Renal cortex interstitium (tissue), 15 donors: ENCODE results near the gene DDOST. TPM values are rescaled to one million over a fixed set of nuclear protein-coding genes. Genes with fewer than 3 reads are reported as not detected.
A peak's percentile ranks its signal among the peaks of the same experiment; 100 is the strongest.

Experiments used
- DNase-seq, 11 donors: peaks; one replicate each; pipeline ENCODE4 v3.0.0-alpha.2; 2013; ENCODE audit warnings: low read depth in 9 of 11, low spot score in 4 of 11; ENCODE audit errors: extremely low read depth in 1 of 11
- long read RNA-seq, 16 experiments: transcript quantifications; one replicate each; lab custom pipeline, GENCODE V29; 2026
- polyA plus RNA-seq, 3 donors: library from polyadenylated mRNA; unstranded; fragments of 120-200 nt; gene quantifications; one replicate each; pipeline ENCODE4 v1.2.1, GENCODE V29; 2013; ENCODE audit not compliant: insufficient read length in 3 of 3

The DDOST gene
- polyA plus RNA-seq = 100 to 1,000 TPM; 213 to 238 (median 218) TPM
- long read RNA-seq, donor 1, transcript DDOST-202 (11 exons, 2,126 nt) = major isoform, 61 of 86 reads
- long read RNA-seq, donor 1, partial matches to known transcripts = 23 of 86 reads
- long read RNA-seq, donor 1, other reads (novel, unspliced or antisense) = 0 of 86 reads
- long read RNA-seq, donor 2, transcript DDOST-202 (11 exons, 2,126 nt) = major isoform, 48 of 63 reads
- long read RNA-seq, donor 2, partial matches to known transcripts = 13 of 63 reads
- long read RNA-seq, donor 2, other reads (novel, unspliced or antisense) = 0 of 63 reads
- long read RNA-seq, donor 3, transcript DDOST-202 (11 exons, 2,126 nt) = major isoform, 123 of 168 reads
- long read RNA-seq, donor 3, partial matches to known transcripts = 41 of 168 reads
- long read RNA-seq, donor 3, other reads (novel, unspliced or antisense) = 0 of 168 reads
- long read RNA-seq, donor 4, transcript DDOST-202 (11 exons, 2,126 nt) = major isoform, 83 of 97 reads
- long read RNA-seq, donor 4, partial matches to known transcripts = 11 of 97 reads
- long read RNA-seq, donor 4, other reads (novel, unspliced or antisense) = 0 of 97 reads
- long read RNA-seq, donor 5 = 0 reads
- long read RNA-seq, donor 6, transcript DDOST-202 (11 exons, 2,126 nt) = major isoform, 71 of 106 reads
- long read RNA-seq, donor 6, partial matches to known transcripts = 31 of 106 reads
- long read RNA-seq, donor 6, other reads (novel, unspliced or antisense) = 0 of 106 reads
- long read RNA-seq, donor 7, transcript DDOST-205 (2 exons, 766 nt) = minor isoform, 5 of 125 reads
- long read RNA-seq, donor 7, transcript DDOST-202 (11 exons, 2,126 nt) = major isoform, 97 of 125 reads
- long read RNA-seq, donor 7, partial matches to known transcripts = 23 of 125 reads
- long read RNA-seq, donor 7, other reads (novel, unspliced or antisense) = 0 of 125 reads
- long read RNA-seq, donor 8, transcript DDOST-205 (2 exons, 766 nt) = minor isoform, 8 of 204 reads
- long read RNA-seq, donor 8, transcript DDOST-202 (11 exons, 2,126 nt) = major isoform, 137 of 204 reads
- long read RNA-seq, donor 8, partial matches to known transcripts = 53 of 204 reads
- long read RNA-seq, donor 8, other reads (novel, unspliced or antisense) = 6 of 204 reads
- long read RNA-seq, donor 9, transcript DDOST-202 (11 exons, 2,126 nt) = major isoform, 84 of 131 reads
- long read RNA-seq, donor 9, partial matches to known transcripts = 44 of 131 reads
- long read RNA-seq, donor 9, other reads (novel, unspliced or antisense) = 0 of 131 reads
- long read RNA-seq, donor 10, transcript DDOST-202 (11 exons, 2,126 nt) = major isoform, 98 of 145 reads
- long read RNA-seq, donor 10, partial matches to known transcripts = 43 of 145 reads
- long read RNA-seq, donor 10, other reads (novel, unspliced or antisense) = 0 of 145 reads
- long read RNA-seq, donor 11, transcript DDOST-202 (11 exons, 2,126 nt) = major isoform, 78 of 91 reads
- long read RNA-seq, donor 11, partial matches to known transcripts = 12 of 91 reads
- long read RNA-seq, donor 11, other reads (novel, unspliced or antisense) = 0 of 91 reads
- long read RNA-seq, donor 12, transcript DDOST-202 (11 exons, 2,126 nt) = major isoform, 27 of 28 reads
- long read RNA-seq, donor 12, partial matches to known transcripts = 0 of 28 reads
- long read RNA-seq, donor 12, other reads (novel, unspliced or antisense) = 0 of 28 reads
- long read RNA-seq, donor 13, transcript DDOST-202 (11 exons, 2,126 nt) = major isoform, 154 of 204 reads
- long read RNA-seq, donor 13, partial matches to known transcripts = 50 of 204 reads
- long read RNA-seq, donor 13, other reads (novel, unspliced or antisense) = 0 of 204 reads
- long read RNA-seq, donor 14, transcript DDOST-202 (11 exons, 2,126 nt) = major isoform, 89 of 118 reads
- long read RNA-seq, donor 14, partial matches to known transcripts = 28 of 118 reads
- long read RNA-seq, donor 14, other reads (novel, unspliced or antisense) = 0 of 118 reads
- long read RNA-seq, donor 15, transcript DDOST-202 (11 exons, 2,126 nt) = major isoform, 40 of 53 reads
- long read RNA-seq, donor 15, partial matches to known transcripts = 11 of 53 reads
- long read RNA-seq, donor 15, other reads (novel, unspliced or antisense) = 0 of 53 reads
- long read RNA-seq, donor 16, transcript DDOST-202 (11 exons, 2,126 nt) = major isoform, 226 of 314 reads
- long read RNA-seq, donor 16, partial matches to known transcripts = 84 of 314 reads
- long read RNA-seq, donor 16, other reads (novel, unspliced or antisense) = 0 of 314 reads

GRCh38 chr1:20661207-20662109, at the start of gene DDOST:
TSS of gene DDOST (minus strand) at chr1:20661369. CDS start at chr1:20661350, 19 bp downstream.
- peak; percentile 91 to 98 (median 95) for DNase-seq

- DNase-seq = no peak
Measured at GRCh38 chr1:20710469-20711284, 49.5 kb upstream of the DDOST start.

GRCh38 chr1:20709868-20710267, 48.7 kb upstream of the DDOST start:
- no peak for DNase-seq

GRCh38 chr1:20708891-20709290, 47.7 kb upstream of the DDOST start:
- DNase-seq = no peak

- DNase-seq = no peak
Measured at GRCh38 chr1:20708057-20708456, 46.9 kb upstream of the DDOST start.

GRCh38 chr1:20706841-20707240, 45.7 kb upstream of the DDOST start:
- no peak for DNase-seq

GRCh38 chr1:20705203-20705755, 44.1 kb upstream of the DDOST start:
- no peak for DNase-seq

GRCh38 chr1:20704390-20705202, 43.4 kb upstream of the DDOST start:
- DNase-seq = no peak

- no peak for DNase-seq
Measured at GRCh38 chr1:20703124-20703756, 42.1 kb upstream of the DDOST start.

- DNase-seq = no peak
Measured at GRCh38 chr1:20702416-20702815, 41.2 kb upstream of the DDOST start.

GRCh38 chr1:20701847-20702246, 40.7 kb upstream of the DDOST start:
- DNase-seq = no peak

- DNase-seq = no peak
Measured at GRCh38 chr1:20701446-20701845, 40.3 kb upstream of the DDOST start.

GRCh38 chr1:20700636-20701215, 39.6 kb upstream of the DDOST start:
- DNase-seq = no peak

GRCh38 chr1:20699558-20699957, 38.4 kb upstream of the DDOST start:
- no peak for DNase-seq
